GM12878 (cell line): ENCODE measurements around the gene SLA2. TPM values are rescaled to one million over a fixed set of nuclear protein-coding genes. Genes with fewer than 3 reads are reported as not detected.

Experiments used
- ATAC-seq: fragments of 200-7000 bp; cut with Tn5 transposase; 3 replicates; pipeline ENCODE4 v1.9.1; 2020; ENCODE audit warnings: mild to moderate bottlenecking, moderate library complexity
- BruUV-seq: library from RNA; stranded (reverse); fragments of 400-500 nt; replicated peaks from 2 replicates; lab custom pipeline; 2021; lab: Mats Ljungman, UMichigan
- CTCF ChIA-PET: fragments of 300-600 bp; sonication (Branson Sonifier 250); formaldehyde crosslinking; extraction: SDS; loops from one replicate; lab custom pipeline; 2021; ENCODE audit warnings: inconsistent platforms; lab: Yijun Ruan, JAX
- POLR2A ChIA-PET: fragments of 350-600 bp; formaldehyde crosslinking; extraction: SDS; loops from one replicate; lab custom pipeline; 2021; ENCODE audit warnings: inconsistent platforms; lab: Charles Lee
- RAD21 ChIA-PET: fragments of 300-600 bp; sonication (Branson Sonifier 250); formaldehyde crosslinking; loops from one replicate; lab custom pipeline; 2023; ENCODE audit warnings: antibody characterized with exemption; ENCODE audit not compliant: unreplicated experiment; lab: Charles Lee
- SMC1A ChIA-PET: fragments of 300-600 bp; sonication (Branson Sonifier 250); formaldehyde crosslinking; loops from one replicate; lab custom pipeline; 2023; ENCODE audit not compliant: unreplicated experiment, uncharacterized antibody; lab: Charles Lee
- DNase-seq: peaks from one replicate; pipeline ENCODE4 v3.0.0-alpha.2; 2011; ENCODE audit warnings: low read depth, low spot score
- FAIRE-seq: peaks from 3 replicates; lab custom pipeline; 2011; peaks lifted over from hg19 to GRCh38; lab: Jason Lieb, UNC
- H2AFZ ChIP-seq: 2 replicates; pipeline ENCODE4 v1.6.0; 2011; ENCODE audit warnings: low read depth, low read length, control low read depth; ENCODE audit not compliant: control insufficient read depth
- H3K27ac ChIP-seq: 2 replicates; pipeline ENCODE4 v1.5.1; 2011; ENCODE audit warnings: control low read depth; ENCODE audit not compliant: control insufficient read depth, insufficient read depth
- H3K27me3 ChIP-seq, 2 experiments: replicated peaks in 1 of 2; 2 replicates each; pipeline versions ENCODE4 v1.6.0 to v1.6.1; 2011; ENCODE audit warnings: low read length in 1 of 2; ENCODE audit not compliant: control insufficient read depth in 2 of 2, insufficient read depth in 2 of 2
- H3K36me3 ChIP-seq, 2 experiments: 2 replicates each; pipeline ENCODE4 v1.5.1; 2011; ENCODE audit warnings: low read length in 1 of 2; ENCODE audit not compliant: control insufficient read depth in 2 of 2, insufficient read depth in 2 of 2
- H3K4me1 ChIP-seq: 2 replicates; pipeline ENCODE4 v1.6.1; 2011; ENCODE audit warnings: mild to moderate bottlenecking, low read length, moderate library complexity, mixed read lengths; ENCODE audit not compliant: control insufficient read depth, insufficient read depth
- H3K4me2 ChIP-seq: 2 replicates; pipeline ENCODE4 v1.6.0; 2011; ENCODE audit warnings: control low read depth; ENCODE audit not compliant: control insufficient read depth, insufficient read depth
- H3K4me3 ChIP-seq: fragments of 200-600 bp; sonication (generic); 2 replicates; pipeline ENCODE4 v1.5.1; 2016
- H3K79me2 ChIP-seq: 2 replicates; pipeline ENCODE4 v1.6.0; 2011; ENCODE audit warnings: low read length; ENCODE audit not compliant: control insufficient read depth, insufficient read depth
- H3K9ac ChIP-seq: 2 replicates; pipeline ENCODE4 v1.8.0; 2011; ENCODE audit warnings: low read length, control low read depth, mixed read lengths; ENCODE audit not compliant: control insufficient read depth, insufficient read depth
- H3K9me3 ChIP-seq: replicated peaks from 3 replicates; pipeline ENCODE4 v1.5.1; 2011; ENCODE audit warnings: mild to moderate bottlenecking, low read length; ENCODE audit not compliant: control insufficient read depth, insufficient read depth
- H4K20me1 ChIP-seq: 2 replicates; pipeline ENCODE4 v1.6.0; 2011; ENCODE audit not compliant: control insufficient read depth, insufficient read depth
- CTCF ChIP-seq, 3 experiments: IDR thresholded peaks in 2 of 3; conservative IDR thresholded peaks in 1 of 3; 2 replicates each; pipeline ENCODE4 v1.5.1; 2011; ENCODE audit warnings: low read depth in 3 of 3, low read length in 3 of 3, mild to moderate bottlenecking in 3 of 3, control low read depth in 2 of 3, moderate library complexity in 2 of 3, inconsistent platforms in 1 of 3, mixed read lengths in 1 of 3; ENCODE audit not compliant: control insufficient read depth in 2 of 3, insufficient read depth in 1 of 3; ENCODE audit errors: extremely low read depth in 1 of 3
- E2F8 ChIP-seq: fragments of 450-650 bp; IDR thresholded peaks from 2 replicates; pipeline ENCODE4 v1.6.1; 2018; ENCODE audit warnings: mild to moderate bottlenecking, low read depth, moderate library complexity; ENCODE audit not compliant: partially characterized antibody
- IKZF2 ChIP-seq, 2 experiments: fragments of 450-650 bp; IDR thresholded peaks; 2 replicates each; pipeline ENCODE4 v1.6.1; 2017; ENCODE audit warnings: mild to moderate bottlenecking in 2 of 2, moderate library complexity in 2 of 2
- ZBTB33 ChIP-seq: fragments of 450-650 bp; IDR thresholded peaks from 2 replicates; pipeline ENCODE4 v1.6.1; 2017; ENCODE audit warnings: mild to moderate bottlenecking
- WGBS: methylation state at CpG from one replicate; pipeline ENCODE4 v1.1.6; 2016; ENCODE audit warnings: low lambda C conversion rate; ENCODE audit not compliant: insufficient replicate concordance, insufficient coverage; ENCODE audit errors: missing lambda C conversion rate; 5-methylcytosine and 5-hydroxymethylcytosine counted together
- in situ Hi-C: fragments of 300-500 bp; cut with MboI; formaldehyde crosslinking; loops from 9 replicates; pipeline ENCODE4 v1.14.3; 2018; ENCODE audit warnings: mixed read lengths
- intact Hi-C: fragments of 100-400 bp; cut with micrococcal nuclease; formaldehyde crosslinking; loops from one replicate; pipeline ENCODE4 v1.14.2; 2022; ENCODE audit not compliant: unreplicated experiment
- polyA plus RNA-seq, 11 experiments: library from polyadenylated mRNA; depleted of rRNA in 4 of 11; unstranded in 6 of 11; stranded (reverse) in 5 of 11; fragments of >200 nt; fragmentation: Nextera tagmentation in 4 of 11; fragmentation: Illumina TruSeq in 1 of 11; extraction: Ambion mirVana in 4 of 11; extraction: Trizol in 1 of 11; gene quantifications; 1 replicate in 1 of 11; 2 replicates in 10 of 11; pipeline versions ENCODE4 v1.2.1 to v1.2.3, GENCODE V29; 2011 to 2016; ENCODE audit warnings: inconsistent platforms in 2 of 11, missing spikeins in 2 of 11, low read depth in 1 of 11
- total RNA-seq, 4 experiments: library from RNA; depleted of rRNA in 3 of 4; stranded (reverse); fragments of >200 nt in 3 of 4; fragmentation: Illumina TruSeq in 1 of 4; extraction: Trizol in 1 of 4; gene quantifications; 2 replicates each; pipeline versions ENCODE4 v1.2.1 to v1.2.3, GENCODE V29; 2013 to 2021

The SLA2 gene
- total and polyA plus RNA-seq, 10 of the 15 experiments (the other 5 are each of a cell fraction or from before 2014, with no cell fraction given): 0.29 to 3.3 (median 1.4) TPM

- SMC1A ChIA-PET: interaction anchor here (5.1 to 9.1 kb wide), 2 partner anchors 13 to 17 kb away, joined by 32 to 98 read pairs; partner anchors contain the start of genes RAB5IF and TGIF2
Observed at GRCh38 chr20:36591854-36592641, 53.9 kb downstream of the SLA2 start.

More at GRCh38 chr20:36591854-36592641, 53.9 kb downstream of the SLA2 start:
- H4K20me1 ChIP-seq: no peaks in the 10 kb centered on the region
- RAD21 ChIA-PET: interaction anchor here (0.6 to 5.1 kb wide), 4 partner anchors 13 to 358 kb away, joined by 3 to 93 read pairs (median 9); partner anchors contain the start of genes RAB5IF and TGIF2
- H3K4me2 ChIP-seq: no peak overlapping the region
- no peaks in the 10 kb centered on the region for H3K27me3 ChIP-seq
- TSS peak; percentile 39 for BruUV-seq
- peak in 2 of 3 experiments; percentile 23 to 43; a peak in 3 of 6 replicates for TF ChIP-seq CTCF (IDR thresholded peaks at IDR 0.05 in 2 of 3, conservative IDR thresholded peaks at IDR 0.05 in 1 of 3; ENCODE audit: control insufficient read depth in 2 of 3, extremely low read depth in 1 of 3, insufficient read depth in 1 of 3, low read depth in 3 of 3, low read length in 3 of 3)
- TF ChIP-seq IKZF2 (IDR thresholded peaks at IDR 0.05): peak in 1 of 2 experiments; percentile 42; a peak in 2 of 4 replicates
- TF ChIP-seq ZBTB33: 0 out of 2 replicates have a peak, but pooled peaks have one; percentile 25
- TF ChIP-seq E2F8: no peak
- TF ChIP-seq, all 136 proteins: peak for 3
- FAIRE-seq (no peak), DNase-seq (no peak), ATAC-seq (no peak)
- H3K9me3 ChIP-seq: no peaks in the 10 kb centered on the region; the same call in 2 of the 3 replicates
- H2AFZ ChIP-seq: no peak overlapping the region
- H3K4me1 ChIP-seq: peaks cover 41% of the 10 kb centered on the region
- intact Hi-C loops (no loop called here), in situ Hi-C loops (no loop called here)
- ChIA-PET CTCF (interaction anchor here (1.0 to 5.9 kb wide), 7 partner anchors 10 to 41 kb away, joined by 3 to 74 read pairs (median 9); partner anchors contain the start of genes RAB5IF and TGIF2), POLR2A (interaction anchor here (0.6 to 5.9 kb wide), 7 partner anchors 9 to 1184 kb away, joined by 3 to 46 read pairs (median 5); partner anchors contain the start of genes RAB5IF and TGIF2)
- no peak overlapping the region for H3K4me3 ChIP-seq
- H3K27ac ChIP-seq: no peak overlapping the region
- 93% methylated on average over 9 of the region's 9 CpGs for WGBS
- H3K79me2 ChIP-seq: peaks cover 4% of the 10 kb centered on the region
- peaks cover 11 to 18% of the 10 kb centered on the region in 2 experiments for H3K36me3 ChIP-seq
- H3K9ac ChIP-seq: no peak overlapping the region
